CD4-positive, CD25-positive, alpha-beta regulatory T cell (primary cell): ENCODE data around the gene RTF2. TPM values are rescaled to one million over a fixed set of nuclear protein-coding genes. Genes with fewer than 3 reads are reported as not detected.
A peak's percentile ranks its signal among the peaks of the same experiment; 100 is the strongest.
"Not testable (repeated sequence)": the region's sequence is repeated elsewhere in the genome, so short reads cannot be mapped to it uniquely, and the experiment has no call there.

Experiments used
- ATAC-seq, 2 donors: fragments of 150-1000 bp; cut with Tn5 transposase; one replicate each; pipeline ENCODE4 v1.10.0; 2021; ENCODE audit warnings: low read depth in 2 of 2, moderate number of reproducible peaks in 2 of 2, moderate library complexity in 1 of 2
- DNase-seq, 3 donors: peaks; one replicate each; pipeline versions ENCODE4 v3.0.0 to v3.0.0-alpha.2; 2012 to 2022; ENCODE audit warnings: mixed read lengths in 1 of 3
- H3K27ac ChIP-seq: one replicate; pipeline ENCODE4 v1.7.0; 2013; ENCODE audit warnings: mild to moderate bottlenecking, low read length; ENCODE audit not compliant: insufficient read depth, poor library complexity, severe bottlenecking
- H3K27me3 ChIP-seq: one replicate; pipeline ENCODE4 v1.7.0; 2013; ENCODE audit warnings: low read length; ENCODE audit not compliant: control insufficient read depth, insufficient read depth
- H3K36me3 ChIP-seq: one replicate; pipeline ENCODE4 v1.7.0; 2013; ENCODE audit warnings: mild to moderate bottlenecking, low read length, moderate library complexity; ENCODE audit not compliant: control insufficient read depth, insufficient read depth
- H3K4me1 ChIP-seq: 2 replicates; pipeline ENCODE4 v1.7.0; 2013; ENCODE audit warnings: mild to moderate bottlenecking, low read length; ENCODE audit not compliant: insufficient read depth, control insufficient read depth, poor library complexity, severe bottlenecking
- H3K4me3 ChIP-seq: one replicate; pipeline ENCODE4 v1.7.0; 2013; ENCODE audit warnings: low read depth, mild to moderate bottlenecking, low read length, moderate library complexity
- H3K9me3 ChIP-seq, 2 experiments: 1 replicate in 1 of 2; 2 replicates in 1 of 2; pipeline ENCODE4 v1.7.0; 2013; ENCODE audit warnings: low read length in 2 of 2, mild to moderate bottlenecking in 1 of 2, moderate library complexity in 1 of 2; ENCODE audit not compliant: control insufficient read depth in 2 of 2
- H3K27ac Mint-ChIP-seq, 3 donors: one replicate each; pipeline ENCODE4 v1.8.0; 2020 to 2022; ENCODE audit warnings: mild to moderate bottlenecking in 3 of 3, mixed read lengths in 3 of 3, moderate library complexity in 2 of 3
- H3K27me3 Mint-ChIP-seq: one replicate; pipeline ENCODE4 v1.8.0; 2022; ENCODE audit warnings: mild to moderate bottlenecking, mixed read lengths
- H3K36me3 Mint-ChIP-seq: one replicate; pipeline ENCODE4 v1.8.0; 2020; ENCODE audit warnings: mixed read lengths
- H3K4me1 Mint-ChIP-seq, 4 donors: one replicate each; pipeline ENCODE4 v1.8.0; 2020 to 2022; ENCODE audit warnings: mixed read lengths in 4 of 4, mild to moderate bottlenecking in 1 of 4
- H3K4me3 Mint-ChIP-seq, 4 donors: one replicate each; pipeline ENCODE4 v1.8.0; 2020 to 2022; ENCODE audit warnings: mild to moderate bottlenecking in 4 of 4, mixed read lengths in 4 of 4, moderate library complexity in 3 of 4
- H3K9me3 Mint-ChIP-seq, 7 donors: one replicate each; pipeline ENCODE4 v1.8.0; 2020 to 2022; ENCODE audit warnings: mixed read lengths in 7 of 7, mild to moderate bottlenecking in 3 of 7, moderate library complexity in 2 of 7
- polyA plus RNA-seq, 4 donors: library from polyadenylated mRNA; unstranded; fragments of 300-500 nt; fragmentation: Illumina TruSeq; gene quantifications; one replicate each; pipeline ENCODE4 v1.2.3, GENCODE V29; 2021
- total RNA-seq: library from RNA; stranded (reverse); gene quantifications from one replicate; pipeline ENCODE4 v1.2.3, GENCODE V29; 2022

The RTF2 gene
- total and polyA plus RNA-seq, 5 donors from 2014 or later: 74.3 to 133 (median 121) TPM

GRCh38 chr20:56524444-56524843 lies 56.0 kb downstream of the RTF2 start, which contains the start of gene FAM209A:
FAM209A (plus strand) TSS chr20:56524744; CDS start chr20:56524809, 65 bp downstream.
- not testable (repeated sequence) for H3K4me3 Mint-ChIP-seq, ATAC-seq, H3K4me1 ChIP-seq, H3K27me3 Mint-ChIP-seq, H3K4me3 ChIP-seq, H3K27me3 ChIP-seq, H3K27ac Mint-ChIP-seq, DNase-seq, H3K27ac ChIP-seq
- peaks cover 9 to 22% of the 10 kb centered on the region in 2 experiments for H3K9me3 ChIP-seq
- H3K9me3 Mint-ChIP-seq: peaks cover 0 to 16% (median 4%) of the 10 kb centered on the region in 7 donors
- peaks cover 12% of the 10 kb centered on the region for H3K36me3 ChIP-seq
- H3K4me1 Mint-ChIP-seq: peaks cover 0 to 11% (median 7%) of the 10 kb centered on the region in 4 donors
- peaks cover 11% of the 10 kb centered on the region for H3K36me3 Mint-ChIP-seq

DNA sequence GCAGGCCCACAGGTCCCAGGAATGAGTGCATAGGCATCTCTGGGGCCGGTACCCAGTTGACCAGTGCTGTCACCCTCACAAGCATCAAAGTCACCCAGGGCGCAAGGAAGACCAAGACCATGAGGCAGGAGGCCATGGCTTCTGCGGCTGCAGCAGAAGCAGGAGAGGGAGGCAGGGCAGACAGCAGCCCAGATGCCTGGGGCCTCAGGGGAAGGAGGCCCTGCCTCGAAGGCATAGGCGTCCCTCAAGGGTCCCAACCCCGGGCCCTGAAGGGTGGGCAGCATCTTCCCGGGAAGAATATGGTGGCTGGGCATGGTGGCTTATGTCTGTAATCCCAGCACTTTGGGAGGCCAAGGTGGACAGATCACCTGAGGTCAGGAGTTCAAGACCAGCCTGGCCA lies 59.1 kb downstream of the RTF2 start:
- Mint-ChIP-seq H3K4me3 (no peak overlapping the region), H3K27me3 (no peaks in the 10 kb centered on the region), H3K27ac (no peak overlapping the region), H3K4me1 (peaks cover 0 to 11% (median 7%) of the 10 kb centered on the region in 4 donors), H3K9me3 (peaks cover 0 to 4% (median 0%) of the 10 kb centered on the region in 7 donors), H3K36me3 (no peaks in the 10 kb centered on the region)
- Histone ChIP-seq H3K4me3 (no peak overlapping the region), H3K9me3 (no peaks in the 10 kb centered on the region), H3K36me3 (no peaks in the 10 kb centered on the region), H3K27ac (no peak overlapping the region), H3K27me3 (no peaks in the 10 kb centered on the region), H3K4me1 (peaks cover 3% of the 10 kb centered on the region)
- no peak for ATAC-seq
- no peak for DNase-seq

- ATAC-seq, H3K36me3 ChIP-seq, H3K4me3 ChIP-seq, H3K27me3 Mint-ChIP-seq, H3K4me1 ChIP-seq, H3K9me3 ChIP-seq, H3K27me3 ChIP-seq, H3K9me3 Mint-ChIP-seq, H3K36me3 Mint-ChIP-seq, H3K27ac ChIP-seq, H3K4me1 Mint-ChIP-seq, DNase-seq, H3K27ac Mint-ChIP-seq: not testable (repeated sequence)
- peak within 1 kb of the TSS in 1 of 4 donors; percentile 27 for H3K4me3 Mint-ChIP-seq
Observed at GRCh38 chr20:56532946-56533345, 64.5 kb downstream of the RTF2 start, which contains the start of gene FAM209B. FAM209B (plus strand) TSS chr20:56533246; CDS start chr20:56533342, 96 bp downstream.

GRCh38 chr20:56537997-56538396 lies 69.6 kb downstream of the RTF2 start:
- H3K4me3 ChIP-seq: no peak overlapping the region
- H3K4me1 ChIP-seq: no peaks in the 10 kb centered on the region
- no peaks in the 10 kb centered on the region for H3K9me3 ChIP-seq
- H3K27me3 ChIP-seq: no peaks in the 10 kb centered on the region
- no peak overlapping the region for H3K27ac ChIP-seq
- no peak overlapping the region for H3K4me3 Mint-ChIP-seq
- H3K4me1 Mint-ChIP-seq: no peaks in the 10 kb centered on the region
- no peaks in the 10 kb centered on the region for H3K36me3 ChIP-seq
- no peak for DNase-seq
- no peak for ATAC-seq
- no peaks in the 10 kb centered on the region for H3K9me3 Mint-ChIP-seq
- no peak overlapping the region for H3K27ac Mint-ChIP-seq
- H3K36me3 Mint-ChIP-seq: peaks cover 4% of the 10 kb centered on the region
- no peaks in the 10 kb centered on the region for H3K27me3 Mint-ChIP-seq

GRCh38 chr20:56540415-56540814 lies 72.0 kb downstream of the RTF2 start:
- Mint-ChIP-seq H3K27me3 (no peaks in the 10 kb centered on the region), H3K4me1 (no peaks in the 10 kb centered on the region)

DNA sequence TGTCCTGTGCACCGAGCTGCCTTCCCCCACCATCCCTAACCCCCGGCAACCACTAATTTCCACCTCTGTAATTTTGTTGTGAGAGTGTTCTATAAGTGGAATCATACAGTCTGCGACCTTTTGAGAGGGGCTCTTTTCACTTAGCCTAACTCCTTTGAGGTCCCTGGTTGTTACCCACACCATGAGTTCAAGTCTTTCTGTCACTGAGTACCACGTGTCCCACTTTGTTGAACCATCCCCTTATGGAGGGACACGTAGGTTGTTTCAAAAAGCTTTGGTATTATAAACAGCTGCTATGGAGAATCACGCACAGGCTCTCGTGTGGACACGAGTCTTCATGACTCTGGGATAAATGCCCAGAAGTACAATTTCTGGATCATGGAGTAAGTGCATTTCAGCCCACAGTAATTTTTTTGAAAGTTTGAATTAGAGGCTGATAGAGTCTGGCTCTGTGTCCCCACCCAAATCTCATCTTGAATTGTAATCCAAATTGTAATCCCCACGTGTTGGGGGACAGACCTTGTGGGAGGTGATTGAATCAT lies 74.1 kb downstream of the RTF2 start:
- Mint-ChIP-seq H3K27ac (no peak overlapping the region), H3K4me3 (no peak overlapping the region), H3K36me3 (no peaks in the 10 kb centered on the region), H3K9me3 (no peaks in the 10 kb centered on the region), H3K27me3 (no peaks in the 10 kb centered on the region), H3K4me1 (no peaks in the 10 kb centered on the region)
- Histone ChIP-seq H3K4me3 (no peak overlapping the region), H3K4me1 (no peaks in the 10 kb centered on the region), H3K27me3 (no peaks in the 10 kb centered on the region), H3K9me3 (no peaks in the 10 kb centered on the region), H3K27ac (no peak overlapping the region), H3K36me3 (no peaks in the 10 kb centered on the region)
- ATAC-seq (no peak), DNase-seq (no peak)

More at GRCh38 chr20:56540415-56540814, 72.0 kb downstream of the RTF2 start:
- Histone ChIP-seq H3K4me3 (no peak overlapping the region), H3K36me3 (no peaks in the 10 kb centered on the region), H3K9me3 (no peaks in the 10 kb centered on the region), H3K27ac (no peak overlapping the region), H3K27me3 (no peaks in the 10 kb centered on the region), H3K4me1 (no peaks in the 10 kb centered on the region)
- DNase-seq: no peak
- H3K36me3 Mint-ChIP-seq: peaks cover 4% of the 10 kb centered on the region
- H3K4me3 Mint-ChIP-seq: no peak overlapping the region
- no peaks in the 10 kb centered on the region for H3K9me3 Mint-ChIP-seq
- ATAC-seq: no peak
- no peak overlapping the region for H3K27ac Mint-ChIP-seq

DNA sequence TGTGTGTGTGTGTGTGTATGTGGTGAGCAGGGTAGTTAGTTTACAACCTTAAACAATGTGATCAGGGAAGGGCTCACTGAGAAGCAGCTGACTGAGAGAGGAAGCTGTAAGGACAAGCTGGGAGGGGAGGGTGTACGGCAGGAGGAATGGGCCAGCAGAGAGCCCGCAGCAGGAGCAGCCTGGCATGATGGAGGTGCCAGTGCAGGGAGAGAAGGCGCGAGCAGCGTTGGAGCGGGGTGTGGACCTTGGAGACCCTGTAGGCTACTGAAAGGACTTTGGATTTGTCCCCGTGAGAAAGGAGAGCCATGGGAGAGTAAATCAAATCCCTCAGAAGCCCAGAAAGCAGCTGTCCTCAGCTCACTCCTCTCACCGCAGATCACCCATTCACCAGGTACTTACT lies 83.1 kb downstream of the RTF2 start:
- Mint-ChIP-seq H3K4me3 (no peak overlapping the region), H3K27me3 (no peaks in the 10 kb centered on the region), H3K9me3 (no peaks in the 10 kb centered on the region), H3K36me3 (no peaks in the 10 kb centered on the region), H3K4me1 (peaks cover 0 to 4% (median 0%) of the 10 kb centered on the region in 4 donors), H3K27ac (no peak overlapping the region)
- no peak for DNase-seq
- no peak for ATAC-seq
- Histone ChIP-seq H3K4me3 (no peak overlapping the region), H3K9me3 (no peaks in the 10 kb centered on the region), H3K4me1 (no peaks in the 10 kb centered on the region), H3K36me3 (no peaks in the 10 kb centered on the region), H3K27ac (no peak overlapping the region), H3K27me3 (no peaks in the 10 kb centered on the region)

GRCh38 chr20:56552911-56553629 lies 84.6 kb downstream of the RTF2 start:
- Mint-ChIP-seq H3K4me1 (peaks cover 0 to 4% (median 0%) of the 10 kb centered on the region in 4 donors), H3K27ac (no peak overlapping the region), H3K9me3 (no peaks in the 10 kb centered on the region), H3K27me3 (no peaks in the 10 kb centered on the region), H3K4me3 (no peak overlapping the region), H3K36me3 (no peaks in the 10 kb centered on the region)
- no peaks in the 10 kb centered on the region for H3K27me3 ChIP-seq
- H3K9me3 ChIP-seq: no peaks in the 10 kb centered on the region
- no peak overlapping the region for H3K27ac ChIP-seq
- DNase-seq (no peak), ATAC-seq (no peak)
- H3K4me1 ChIP-seq: no peaks in the 10 kb centered on the region
- H3K36me3 ChIP-seq: no peaks in the 10 kb centered on the region
- no peak overlapping the region for H3K4me3 ChIP-seq
